Dendritic cell treated with granulocyte-macrophage colony-stimulating factor and Interleukin-4, amounts not matched to agents 40 ng/mL and 50 ng/mL, for 4 days (primary cell): ENCODE measurements around the gene MRTFA.
"Not testable (repeated sequence)": the region's sequence is repeated elsewhere in the genome, so short reads cannot be mapped to it uniquely, and the experiment has no call there.

Source experiments
- H3K27ac Mint-ChIP-seq: one replicate; pipeline ENCODE4 v1.8.0; 2022; ENCODE audit warnings: mild to moderate bottlenecking, mixed read lengths
- H3K27me3 Mint-ChIP-seq: one replicate; pipeline ENCODE4 v1.8.0; 2022; ENCODE audit warnings: mild to moderate bottlenecking, mixed read lengths
- H3K36me3 Mint-ChIP-seq: one replicate; pipeline ENCODE4 v1.8.0; 2022; ENCODE audit warnings: low read depth, mixed read lengths
- H3K4me1 Mint-ChIP-seq: one replicate; pipeline ENCODE4 v1.8.0; 2022; ENCODE audit warnings: low read depth, mixed read lengths
- H3K4me3 Mint-ChIP-seq: one replicate; pipeline ENCODE4 v1.8.0; 2022; ENCODE audit warnings: mild to moderate bottlenecking, moderate library complexity, mixed read lengths
- H3K9me3 Mint-ChIP-seq: one replicate; pipeline ENCODE4 v1.8.0; 2022; ENCODE audit warnings: mixed read lengths
- intact Hi-C: fragments of 100-400 bp; cut with micrococcal nuclease; formaldehyde crosslinking; loops from one replicate; pipeline ENCODE4 v1.15.0; 2022

Gene MRTFA

DNA sequence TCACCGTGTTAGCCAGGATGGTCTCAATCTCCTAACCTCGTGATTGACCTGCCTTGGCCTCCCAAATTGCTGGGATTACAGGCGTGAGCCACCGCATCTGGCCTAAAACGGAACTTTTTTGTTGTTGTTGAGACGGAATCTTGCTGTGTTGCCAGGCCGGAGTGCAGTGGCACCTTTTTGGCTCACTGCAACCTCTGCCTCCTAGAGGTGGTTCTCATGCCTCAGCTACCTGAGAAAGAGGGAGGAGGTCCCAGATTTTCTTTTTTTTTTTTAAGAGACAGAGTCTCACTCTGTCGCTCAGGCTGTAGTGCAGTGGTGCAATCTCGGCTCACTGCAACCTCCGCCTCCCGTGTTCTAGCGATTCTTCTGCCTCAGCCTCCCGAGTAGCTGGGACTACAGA is 34.9 kb upstream of the MRTFA start:
- intact Hi-C loops: no loop called here
- no peak overlapping the region for H3K4me3 Mint-ChIP-seq
- H3K27ac Mint-ChIP-seq: no peak overlapping the region
- H3K27me3 Mint-ChIP-seq: peaks cover 3% of the 10 kb centered on the region
- H3K4me1 Mint-ChIP-seq: peaks cover 32% of the 10 kb centered on the region
- H3K36me3 Mint-ChIP-seq: no peaks in the 10 kb centered on the region
- peaks cover 8% of the 10 kb centered on the region for H3K9me3 Mint-ChIP-seq

DNA sequence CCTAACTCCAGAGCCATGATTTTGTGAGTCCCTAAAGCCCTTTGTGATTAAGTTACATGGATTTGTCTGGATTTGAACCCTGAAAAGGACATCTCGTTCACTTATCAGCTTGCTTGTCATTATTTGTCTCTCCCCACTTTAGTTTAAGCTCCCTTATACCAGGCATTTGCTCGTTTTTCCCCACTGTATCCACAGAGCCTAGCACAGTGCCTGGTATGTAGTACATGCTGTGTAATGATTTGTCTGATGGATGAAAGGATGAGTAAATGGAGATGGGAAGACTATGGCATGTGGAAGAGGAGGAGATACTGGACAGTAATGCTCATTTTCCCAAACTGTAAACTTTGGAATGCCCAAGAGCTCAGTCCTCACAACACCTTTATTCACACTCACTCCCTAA is 33.5 kb upstream of the MRTFA start:
- Mint-ChIP-seq H3K36me3 (no peaks in the 10 kb centered on the region), H3K27ac (peak overlapping the region; percentile 83), H3K4me3 (no peak overlapping the region), H3K4me1 (peaks cover 26% of the 10 kb centered on the region), H3K27me3 (peaks cover 3% of the 10 kb centered on the region), H3K9me3 (peaks cover 8% of the 10 kb centered on the region)
- intact Hi-C loops: no loop called here

DNA sequence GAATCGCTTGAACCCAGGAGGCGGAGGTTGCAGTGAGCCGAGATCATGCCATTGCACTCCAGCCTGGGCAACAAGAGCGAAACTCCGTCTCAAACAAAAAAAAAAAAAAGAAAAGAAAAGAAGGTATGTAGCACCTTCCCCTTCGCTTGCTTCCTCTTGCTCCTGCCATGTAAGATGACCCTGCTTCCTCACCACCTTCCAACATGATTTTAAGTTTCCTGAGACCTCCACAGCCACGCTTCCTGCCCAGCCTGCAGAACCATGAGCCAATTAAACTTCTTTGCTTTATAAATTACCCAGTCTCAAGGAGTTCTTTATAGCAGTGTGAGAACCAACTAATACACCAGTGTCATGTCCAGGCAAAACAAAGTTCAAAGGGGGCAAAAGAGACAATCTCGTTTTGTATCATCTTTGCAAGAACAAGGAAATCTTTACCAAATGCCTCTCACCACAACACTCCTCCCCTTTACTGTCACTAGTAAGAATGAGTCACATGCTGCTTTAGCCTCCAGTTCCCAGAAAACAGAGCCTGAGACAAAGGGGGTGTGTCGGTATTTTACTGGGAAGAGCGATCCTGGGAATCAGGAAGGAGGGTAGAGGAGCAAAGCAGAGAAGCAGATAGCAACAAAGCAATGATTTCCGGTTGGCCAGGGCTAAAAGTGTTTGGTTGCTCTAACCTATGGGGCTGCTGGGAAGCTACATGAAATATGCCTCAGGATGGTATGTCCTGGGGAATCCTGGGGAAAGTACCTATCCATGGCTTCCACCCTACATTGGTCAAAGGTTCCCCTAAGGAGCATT is 32.3 kb upstream of the MRTFA start:
- Mint-ChIP-seq H3K27ac (peak overlapping the region; percentile 83), H3K4me1 (peaks cover 26% of the 10 kb centered on the region), H3K4me3 (peak overlapping the region; percentile 21), H3K9me3 (peaks cover 8% of the 10 kb centered on the region), H3K36me3 (no peaks in the 10 kb centered on the region), H3K27me3 (peaks cover 6% of the 10 kb centered on the region)
- intact Hi-C loops: no loop called here

DNA sequence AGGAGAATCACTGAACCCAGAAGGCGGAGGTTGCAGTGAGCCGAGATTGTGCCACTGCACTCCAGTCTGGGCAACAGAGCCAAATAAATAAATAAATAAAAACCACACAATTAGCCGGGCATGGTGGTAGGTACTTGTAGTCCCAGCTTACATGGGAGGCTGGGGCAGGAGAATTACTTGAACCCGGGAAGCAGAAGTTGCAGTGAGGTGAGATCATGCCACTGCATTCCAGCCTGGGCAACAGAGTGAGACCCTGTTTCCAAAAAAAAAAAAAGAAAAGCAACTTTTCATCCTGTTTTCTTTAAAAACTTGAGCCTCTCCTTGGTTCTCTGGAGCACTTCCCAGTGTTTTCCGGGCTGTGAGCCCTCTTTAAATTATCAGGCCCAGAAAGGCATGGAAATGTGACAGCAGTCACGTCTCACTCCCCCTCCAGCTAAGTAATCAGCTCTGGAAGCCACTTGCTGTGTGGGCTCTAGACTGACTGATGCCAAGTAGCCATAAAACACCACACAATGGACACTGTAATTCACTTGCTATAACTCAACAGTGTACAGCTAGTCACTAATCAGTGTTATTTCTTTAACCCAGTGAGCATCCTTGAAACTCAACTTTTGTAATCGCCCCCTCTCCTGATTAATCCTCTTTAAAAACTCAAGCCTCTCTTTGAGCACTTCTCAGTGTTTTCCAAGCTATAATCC is 29.8 kb upstream of the MRTFA start:
- Mint-ChIP-seq H3K27me3 (peaks cover 6% of the 10 kb centered on the region), H3K27ac (no peak overlapping the region), H3K9me3 (peaks cover 8% of the 10 kb centered on the region), H3K4me3 (no peak overlapping the region), H3K4me1 (peaks cover 31% of the 10 kb centered on the region), H3K36me3 (no peaks in the 10 kb centered on the region)
- intact Hi-C loops: no loop called here

DNA sequence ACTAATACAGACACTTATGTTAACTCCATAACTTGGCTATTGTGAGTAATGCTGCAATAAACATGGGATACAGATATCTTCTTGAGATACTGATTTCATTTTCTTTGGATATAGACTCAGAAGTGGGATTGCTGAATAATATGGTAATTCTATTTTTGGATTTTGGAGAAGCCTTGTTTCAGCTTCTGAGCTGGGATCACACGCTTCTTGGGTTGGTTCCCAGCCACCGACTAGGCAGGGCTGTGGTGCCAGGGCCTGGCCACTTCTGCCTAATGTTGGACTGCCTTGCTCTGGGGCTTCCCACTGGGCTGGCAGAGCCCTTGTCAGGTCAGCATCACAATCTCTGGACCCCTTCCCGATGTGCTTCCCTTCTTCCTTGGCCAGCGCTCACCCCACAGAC is 28.8 kb upstream of the MRTFA start:
- peaks cover 37% of the 10 kb centered on the region for H3K4me1 Mint-ChIP-seq
- peaks cover 8% of the 10 kb centered on the region for H3K9me3 Mint-ChIP-seq
- H3K4me3 Mint-ChIP-seq: no peak overlapping the region
- no peak overlapping the region for H3K27ac Mint-ChIP-seq
- H3K36me3 Mint-ChIP-seq: no peaks in the 10 kb centered on the region
- H3K27me3 Mint-ChIP-seq: peaks cover 6% of the 10 kb centered on the region
- intact Hi-C loops: no loop called here

DNA sequence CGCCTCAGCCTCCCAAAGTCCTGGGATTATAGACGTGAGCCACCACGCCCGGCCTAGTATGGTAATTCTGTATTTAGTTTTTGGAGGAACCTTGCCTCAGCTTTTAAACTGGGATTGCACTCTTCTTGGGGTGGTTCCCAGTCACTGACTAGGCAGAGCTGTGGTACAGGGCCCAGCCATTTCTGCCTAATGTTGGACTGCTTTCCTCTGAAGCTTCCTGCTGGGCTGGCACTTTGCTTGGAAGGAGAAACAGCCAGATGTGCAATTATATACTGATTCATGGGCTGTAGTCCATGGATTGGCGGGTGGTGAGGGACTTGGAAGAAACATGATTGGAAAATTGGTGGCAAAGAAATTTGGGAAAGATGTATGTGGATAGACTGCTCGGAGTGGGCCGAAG is 25.2 kb upstream of the MRTFA start:
- Mint-ChIP-seq H3K4me3 (no peak overlapping the region), H3K27ac (no peak overlapping the region), H3K36me3 (no peaks in the 10 kb centered on the region), H3K27me3 (peaks cover 6% of the 10 kb centered on the region), H3K4me1 (peaks cover 11% of the 10 kb centered on the region), H3K9me3 (no peaks in the 10 kb centered on the region)
- intact Hi-C loops: no loop called here

DNA sequence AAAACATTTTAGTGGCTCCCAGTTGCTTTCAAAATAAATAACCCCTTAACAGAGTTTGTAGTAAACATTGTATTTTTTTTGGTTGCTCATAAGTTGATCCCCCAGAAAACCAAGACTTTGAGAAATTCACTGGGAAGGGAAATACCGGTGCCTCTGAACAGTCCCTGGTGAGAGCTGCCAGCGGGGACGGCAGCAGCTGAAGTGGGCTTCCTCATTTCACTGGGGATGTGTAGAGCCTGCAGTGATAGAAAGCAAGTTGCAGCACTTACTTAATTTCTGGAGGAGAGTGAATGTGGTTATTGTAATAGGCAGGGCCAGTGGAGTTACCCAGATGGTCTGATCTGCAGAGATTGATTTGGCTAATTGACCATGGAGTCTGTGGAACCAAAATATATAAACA is 24.2 kb upstream of the MRTFA start:
- Mint-ChIP-seq H3K36me3 (no peaks in the 10 kb centered on the region), H3K4me3 (no peak overlapping the region), H3K4me1 (peaks cover 11% of the 10 kb centered on the region), H3K27me3 (peaks cover 5% of the 10 kb centered on the region), H3K27ac (no peak overlapping the region), H3K9me3 (no peaks in the 10 kb centered on the region)
- intact Hi-C loops: no loop called here

DNA sequence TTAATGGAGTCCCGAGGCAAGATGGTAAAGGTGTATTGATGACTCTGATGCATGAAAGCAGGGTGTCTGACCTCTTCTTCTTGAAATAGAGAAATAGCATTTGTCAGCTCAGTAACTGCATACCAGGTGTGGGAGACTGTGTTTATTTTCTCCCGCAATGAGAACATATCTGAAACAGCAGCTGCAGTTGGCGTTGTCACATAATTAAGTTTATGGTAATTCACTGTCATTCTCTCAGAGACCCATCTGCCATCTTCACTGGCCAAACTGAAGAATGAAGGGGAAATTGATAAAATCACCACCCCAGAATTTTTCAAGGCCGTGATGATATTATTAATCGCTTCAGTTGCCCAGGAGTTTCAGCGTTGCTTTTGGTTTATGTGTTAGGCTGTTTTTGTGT is 22.6 kb upstream of the MRTFA start:
- no peak overlapping the region for H3K27ac Mint-ChIP-seq
- intact Hi-C loops: no loop called here
- H3K27me3 Mint-ChIP-seq: peaks cover 2% of the 10 kb centered on the region
- no peak overlapping the region for H3K4me3 Mint-ChIP-seq
- H3K9me3 Mint-ChIP-seq: no peaks in the 10 kb centered on the region
- no peaks in the 10 kb centered on the region for H3K36me3 Mint-ChIP-seq
- H3K4me1 Mint-ChIP-seq: peaks cover 20% of the 10 kb centered on the region

DNA sequence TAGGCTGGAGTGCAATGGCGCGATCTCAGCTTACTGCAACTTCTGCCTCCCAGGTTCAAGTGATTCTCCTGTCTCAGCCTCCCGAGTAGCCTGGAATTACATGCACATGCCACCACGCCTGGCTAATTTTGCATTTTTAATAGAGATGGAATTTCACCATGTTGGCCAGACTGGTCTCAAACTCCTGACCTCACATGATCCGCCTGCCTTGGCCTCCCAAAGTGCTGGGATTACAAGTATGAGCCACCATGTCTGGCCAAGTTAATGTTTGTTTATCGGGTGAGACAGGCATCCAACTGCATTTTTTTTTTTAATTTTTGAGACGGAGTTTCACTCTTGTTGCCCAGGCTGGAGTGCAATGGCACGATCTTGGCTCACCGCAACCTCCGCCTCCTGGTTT is 20.1 kb upstream of the MRTFA start:
- intact Hi-C loops, H3K27ac Mint-ChIP-seq, H3K36me3 Mint-ChIP-seq, H3K9me3 Mint-ChIP-seq, H3K27me3 Mint-ChIP-seq, H3K4me3 Mint-ChIP-seq: not testable (repeated sequence)
- peaks cover 32% of the 10 kb centered on the region for H3K4me1 Mint-ChIP-seq

DNA sequence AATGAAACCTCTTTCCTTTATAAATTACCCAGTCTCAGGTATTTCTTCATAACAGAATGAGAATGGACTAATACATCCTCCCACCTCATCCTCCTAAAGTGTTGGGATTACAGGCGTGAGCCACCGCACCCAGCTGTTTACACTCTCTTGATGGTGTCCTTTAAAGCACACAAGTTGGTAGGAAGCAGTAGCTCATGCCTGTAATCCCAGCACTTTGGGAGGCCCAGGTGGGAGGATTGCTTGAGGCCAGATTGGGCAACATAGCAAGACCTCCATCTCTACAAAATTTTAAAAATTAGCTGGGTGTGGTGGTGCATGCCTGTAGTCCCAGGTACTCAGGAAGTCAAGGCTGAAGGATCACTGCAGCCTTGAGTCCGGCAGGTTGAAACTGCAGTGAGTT is 19.4 kb upstream of the MRTFA start:
- intact Hi-C loops, H3K27ac Mint-ChIP-seq: not testable (repeated sequence)

DNA sequence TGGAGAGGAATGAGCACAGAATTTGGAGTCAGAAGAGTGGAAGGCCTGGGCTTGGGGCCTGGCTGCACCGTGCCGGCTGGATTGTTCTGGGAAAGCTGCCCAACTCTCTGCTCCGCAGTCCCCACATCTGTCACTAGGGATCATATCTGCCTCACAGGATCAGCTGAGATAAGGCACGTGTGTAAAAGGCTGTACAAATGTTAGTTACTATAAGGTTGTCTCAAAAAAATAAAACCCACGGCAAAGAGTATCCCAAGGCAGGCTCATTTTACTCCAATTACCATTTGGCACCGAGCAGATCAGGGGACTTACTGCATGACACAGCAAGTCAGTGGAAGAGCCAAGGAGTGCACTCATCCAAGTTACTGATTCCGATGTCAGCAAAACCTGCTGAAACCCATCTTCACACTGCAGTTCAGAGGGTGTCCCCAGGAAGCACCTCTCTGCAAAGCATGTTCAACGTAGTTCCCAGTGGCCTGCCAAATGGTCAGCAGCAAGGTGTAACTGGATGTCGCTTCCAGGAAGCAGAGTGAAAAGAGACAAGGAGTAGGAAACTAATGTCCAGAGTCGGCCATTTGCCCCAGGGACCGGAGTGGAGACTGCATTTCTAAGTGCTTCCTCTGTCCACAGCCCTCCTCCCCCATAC is 18.1 kb upstream of the MRTFA start:
- Mint-ChIP-seq H3K27ac (peak overlapping the region; percentile 95), H3K27me3 (peaks cover 2% of the 10 kb centered on the region), H3K4me1 (peaks cover 34% of the 10 kb centered on the region), H3K9me3 (no peaks in the 10 kb centered on the region), H3K36me3 (no peaks in the 10 kb centered on the region), H3K4me3 (no peak overlapping the region)
- intact Hi-C loops: no loop called here

More for the DNA sequence above, 19.4 kb upstream of the MRTFA start:
- not testable (repeated sequence) for H3K27me3 Mint-ChIP-seq, H3K9me3 Mint-ChIP-seq, H3K36me3 Mint-ChIP-seq, H3K4me3 Mint-ChIP-seq
- H3K4me1 Mint-ChIP-seq: peaks cover 36% of the 10 kb centered on the region

DNA sequence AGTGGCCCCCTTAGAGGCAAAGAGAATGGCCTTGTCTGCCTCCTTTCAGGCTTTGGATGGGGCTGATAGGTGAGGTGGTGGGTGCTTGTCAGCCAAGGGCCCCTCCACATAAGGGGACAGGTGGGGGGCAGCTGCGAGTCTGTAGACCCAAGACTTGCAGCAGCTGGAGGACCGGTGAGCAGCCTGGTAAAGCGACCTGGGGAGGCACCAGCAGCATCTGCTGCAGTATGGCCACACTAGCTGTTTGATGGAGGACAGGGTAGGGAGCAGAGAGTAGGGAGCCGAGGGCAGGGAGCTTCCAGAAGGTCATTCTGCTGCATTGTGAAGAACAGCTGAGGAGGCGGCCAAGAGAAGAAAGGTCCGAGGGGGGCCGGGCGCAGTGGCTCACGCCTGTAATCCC is 16.8 kb upstream of the MRTFA start:
- Mint-ChIP-seq H3K36me3 (no peaks in the 10 kb centered on the region), H3K4me1 (peaks cover 34% of the 10 kb centered on the region), H3K4me3 (no peak overlapping the region), H3K9me3 (no peaks in the 10 kb centered on the region), H3K27ac (peak overlapping the region; percentile 95), H3K27me3 (no peaks in the 10 kb centered on the region)
- intact Hi-C loops: no loop called here

DNA sequence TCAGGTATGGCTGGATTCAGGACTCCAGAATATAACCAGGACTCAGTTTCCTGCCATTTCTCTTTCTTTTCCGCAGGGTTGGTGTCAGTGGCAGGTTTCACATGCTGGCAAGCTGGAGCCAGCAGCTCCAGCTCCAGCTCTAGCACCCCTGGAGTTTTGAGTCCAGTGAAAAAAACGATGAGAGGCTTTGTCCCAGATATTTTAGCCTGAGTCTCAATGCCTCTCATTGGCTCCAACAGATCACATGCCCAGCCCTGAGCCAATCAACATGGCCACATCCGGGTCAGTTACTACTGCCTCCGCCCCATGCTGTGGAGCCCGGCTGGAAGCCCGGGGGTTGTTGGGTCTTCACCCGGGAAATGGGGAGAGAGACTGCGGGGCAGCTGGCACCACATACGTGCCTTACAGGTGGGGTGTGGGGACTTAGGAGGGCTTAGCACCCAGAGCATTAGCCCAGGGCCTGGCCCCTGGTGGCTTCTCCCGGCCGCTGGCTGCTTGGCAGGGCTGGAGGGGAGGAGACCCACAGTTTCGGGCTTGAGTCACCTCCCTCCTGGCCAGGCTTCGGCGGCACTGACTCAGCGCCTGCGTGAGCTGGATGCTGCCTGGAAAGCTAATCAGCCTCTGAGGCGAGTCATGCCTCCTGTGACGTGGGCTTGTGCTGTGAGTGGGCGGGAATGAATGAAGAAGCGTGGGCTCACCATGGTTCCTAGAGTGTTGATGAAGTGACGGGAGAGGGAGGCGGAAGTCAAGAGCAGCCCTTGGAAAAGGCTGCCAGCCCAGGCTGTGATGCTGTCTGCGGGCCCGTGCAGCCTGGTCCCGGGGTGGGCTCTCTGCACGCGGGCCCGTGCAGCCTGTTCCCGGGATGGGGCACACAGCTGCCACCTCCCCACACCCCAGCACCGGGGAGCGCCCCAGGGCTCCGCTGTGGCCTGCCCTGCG is 15.3 kb upstream of the MRTFA start:
- H3K4me3 Mint-ChIP-seq: peak overlapping the region; percentile 85
- H3K27me3 Mint-ChIP-seq: no peaks in the 10 kb centered on the region
- H3K4me1 Mint-ChIP-seq: peaks cover 34% of the 10 kb centered on the region
- no peaks in the 10 kb centered on the region for H3K9me3 Mint-ChIP-seq
- intact Hi-C loops: no loop called here
- H3K36me3 Mint-ChIP-seq: no peaks in the 10 kb centered on the region
- peak overlapping the region; percentile 95 for H3K27ac Mint-ChIP-seq
